A673 (cell line): ENCODE measurements around the gene TENM4. TPM values are rescaled to one million over a fixed set of nuclear protein-coding genes. Genes with fewer than 3 reads are reported as not detected.

Experiments used
- BruUV-seq: library from RNA; stranded (reverse); fragments of 400-500 nt; replicated peaks from 2 replicates; lab custom pipeline; 2021; lab: Mats Ljungman, UMichigan
- CTCF ChIA-PET: fragments of 300-600 bp; sonication (Branson Sonifier 250); formaldehyde crosslinking; loops from one replicate; lab custom pipeline; 2022; ENCODE audit warnings: antibody characterized with exemption; lab: Charles Lee
- POLR2A ChIA-PET: fragments of 300-600 bp; sonication (Branson Sonifier 250); formaldehyde crosslinking; loops from one replicate; lab custom pipeline; 2022; ENCODE audit warnings: antibody characterized with exemption; ENCODE audit not compliant: low non-redundant PET; lab: Charles Lee
- DNase-seq: peaks from one replicate; pipeline ENCODE4 v3.0.0-alpha.2; 2015; ENCODE audit warnings: low spot score
- H3K27ac ChIP-seq: fragments of 200-600 bp; sonication (generic); 2 replicates; pipeline ENCODE4 v1.5.1; 2016; ENCODE audit warnings: mixed run types, low read depth, mild to moderate bottlenecking, mixed read lengths, antibody characterized with exemption, low read length; ENCODE audit not compliant: poor library complexity, severe bottlenecking
- H3K27me3 ChIP-seq: fragments of 200-600 bp; sonication (generic); replicated peaks from 2 replicates; pipeline ENCODE4 v1.6.1; 2017; ENCODE audit warnings: mixed run types, low read depth, mild to moderate bottlenecking, mixed read lengths, antibody characterized with exemption, low read length; ENCODE audit not compliant: insufficient read depth, poor library complexity
- H3K36me3 ChIP-seq: fragments of 200-600 bp; sonication (generic); 2 replicates; pipeline ENCODE4 v1.6.1; 2016; ENCODE audit warnings: mixed run types, mild to moderate bottlenecking, mixed read lengths, antibody characterized with exemption, low read length; ENCODE audit not compliant: insufficient read depth, poor library complexity, severe bottlenecking
- H3K4me1 ChIP-seq: fragments of 200-600 bp; sonication (generic); 2 replicates; pipeline ENCODE4 v1.6.1; 2017; ENCODE audit warnings: mixed run types, mild to moderate bottlenecking, mixed read lengths, antibody characterized with exemption, low read length; ENCODE audit not compliant: insufficient read depth, poor library complexity, severe bottlenecking
- H3K4me3 ChIP-seq: fragments of 200-600 bp; sonication (generic); 2 replicates; pipeline ENCODE4 v1.5.1; 2016; ENCODE audit warnings: low read depth, mixed run types, mild to moderate bottlenecking, mixed read lengths, low read length; ENCODE audit not compliant: poor library complexity, severe bottlenecking
- H3K9me3 ChIP-seq: fragments of 200-600 bp; sonication (generic); 2 replicates; pipeline ENCODE4 v1.6.1; 2016; ENCODE audit warnings: mixed run types, low read depth, mild to moderate bottlenecking, mixed read lengths, antibody characterized with exemption, low read length; ENCODE audit not compliant: poor library complexity, severe bottlenecking
- EZH2 ChIP-seq: fragments of 200-600 bp; sonication (generic); IDR thresholded peaks from 2 replicates; pipeline ENCODE4 v1.6.1; 2017; ENCODE audit warnings: borderline replicate concordance, low read depth, mild to moderate bottlenecking, mixed read lengths, antibody characterized with exemption, low read length; ENCODE audit not compliant: poor library complexity, severe bottlenecking
- intact Hi-C: fragments of 100-400 bp; cut with micrococcal nuclease; formaldehyde crosslinking; loops from one replicate; pipeline ENCODE4 v1.10.0; 2022; ENCODE audit not compliant: unreplicated experiment
- total RNA-seq: library from RNA; stranded (reverse); gene quantifications from 2 replicates; pipeline ENCODE4 v1.2.3, GENCODE V29; 2021
- TF ChIP-seq, protein P1 (sequence below): fragments of 300-800, 200-600 bp; sonication (generic); conservative IDR thresholded peaks from 2 replicates; pipeline ENCODE4 v1.5.1; 2017; ENCODE audit warnings: low read depth, mild to moderate bottlenecking, antibody characterized with exemption, low read length, moderate library complexity, mixed read lengths

TENM4 gene
- total RNA-seq, 1 experiment from 2014 or later: 0.11 TPM

DNA sequence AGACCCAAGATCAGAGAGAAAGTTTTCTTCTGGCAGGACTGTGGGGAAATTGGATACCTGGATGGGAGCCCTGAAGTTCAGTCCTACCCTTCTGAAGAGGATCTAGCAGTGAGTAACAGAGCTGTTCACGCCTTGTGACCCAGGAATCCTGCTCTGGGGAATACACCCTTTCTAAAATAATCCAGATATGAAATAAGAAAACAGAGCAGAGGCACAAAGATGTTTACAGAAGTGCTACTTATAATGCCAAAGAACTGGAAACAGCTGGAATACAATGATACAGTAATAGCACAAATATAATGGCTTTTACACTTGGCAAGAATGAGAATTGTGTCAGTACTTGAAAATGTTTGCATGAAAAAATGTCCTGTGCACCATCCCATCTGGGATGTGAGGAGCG lies 562.2 kb downstream of the TENM4 start:
- peaks cover 7% of the 10 kb centered on the region for H3K27me3 ChIP-seq
- ChIA-PET CTCF (no interaction called here), POLR2A (no interaction called here)
- TF ChIP-seq, protein P1, sequence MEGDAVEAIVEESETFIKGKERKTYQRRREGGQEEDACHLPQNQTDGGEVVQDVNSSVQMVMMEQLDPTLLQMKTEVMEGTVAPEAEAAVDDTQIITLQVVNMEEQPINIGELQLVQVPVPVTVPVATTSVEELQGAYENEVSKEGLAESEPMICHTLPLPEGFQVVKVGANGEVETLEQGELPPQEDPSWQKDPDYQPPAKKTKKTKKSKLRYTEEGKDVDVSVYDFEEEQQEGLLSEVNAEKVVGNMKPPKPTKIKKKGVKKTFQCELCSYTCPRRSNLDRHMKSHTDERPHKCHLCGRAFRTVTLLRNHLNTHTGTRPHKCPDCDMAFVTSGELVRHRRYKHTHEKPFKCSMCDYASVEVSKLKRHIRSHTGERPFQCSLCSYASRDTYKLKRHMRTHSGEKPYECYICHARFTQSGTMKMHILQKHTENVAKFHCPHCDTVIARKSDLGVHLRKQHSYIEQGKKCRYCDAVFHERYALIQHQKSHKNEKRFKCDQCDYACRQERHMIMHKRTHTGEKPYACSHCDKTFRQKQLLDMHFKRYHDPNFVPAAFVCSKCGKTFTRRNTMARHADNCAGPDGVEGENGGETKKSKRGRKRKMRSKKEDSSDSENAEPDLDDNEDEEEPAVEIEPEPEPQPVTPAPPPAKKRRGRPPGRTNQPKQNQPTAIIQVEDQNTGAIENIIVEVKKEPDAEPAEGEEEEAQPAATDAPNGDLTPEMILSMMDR: no peak
- no peak for TF ChIP-seq EZH2
- no TSS peak for BruUV-seq
- intact Hi-C loops: no loop called here
- no peak for DNase-seq
- H3K36me3 ChIP-seq: no peaks in the 10 kb centered on the region
- H3K4me1 ChIP-seq: no peaks in the 10 kb centered on the region
- H3K9me3 ChIP-seq: no peaks in the 10 kb centered on the region
- no peak overlapping the region for H3K4me3 ChIP-seq
- no peak overlapping the region for H3K27ac ChIP-seq

DNA sequence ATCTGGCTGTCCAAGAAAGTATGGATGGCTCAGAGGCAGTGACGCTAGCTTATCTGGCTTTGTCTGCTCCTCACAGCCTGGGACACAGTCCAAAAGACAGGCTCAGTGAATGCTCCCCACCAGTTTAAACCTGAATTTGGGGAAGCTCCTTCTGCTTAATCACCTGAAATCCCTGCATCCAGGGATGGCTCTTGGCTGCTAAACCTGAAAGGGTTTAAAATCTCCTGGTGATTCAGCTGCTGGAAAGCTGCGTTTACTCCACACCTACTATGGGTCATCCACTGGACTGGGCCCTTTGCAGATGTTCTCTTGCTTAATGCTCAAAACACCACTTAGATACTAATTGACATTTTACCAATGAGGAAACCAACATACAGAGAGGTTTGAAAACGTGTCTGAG lies 564.2 kb downstream of the TENM4 start:
- intact Hi-C loops: no loop called here
- no TSS peak for BruUV-seq
- Histone ChIP-seq H3K27ac (no peak overlapping the region), H3K27me3 (peaks cover 15% of the 10 kb centered on the region), H3K4me3 (no peak overlapping the region), H3K9me3 (no peaks in the 10 kb centered on the region), H3K4me1 (no peaks in the 10 kb centered on the region), H3K36me3 (no peaks in the 10 kb centered on the region)
- ChIA-PET POLR2A (no interaction called here), CTCF (no interaction called here)
- no peak for TF ChIP-seq EZH2
- TF ChIP-seq, protein P1: no peak
- DNase-seq: no peak

DNA sequence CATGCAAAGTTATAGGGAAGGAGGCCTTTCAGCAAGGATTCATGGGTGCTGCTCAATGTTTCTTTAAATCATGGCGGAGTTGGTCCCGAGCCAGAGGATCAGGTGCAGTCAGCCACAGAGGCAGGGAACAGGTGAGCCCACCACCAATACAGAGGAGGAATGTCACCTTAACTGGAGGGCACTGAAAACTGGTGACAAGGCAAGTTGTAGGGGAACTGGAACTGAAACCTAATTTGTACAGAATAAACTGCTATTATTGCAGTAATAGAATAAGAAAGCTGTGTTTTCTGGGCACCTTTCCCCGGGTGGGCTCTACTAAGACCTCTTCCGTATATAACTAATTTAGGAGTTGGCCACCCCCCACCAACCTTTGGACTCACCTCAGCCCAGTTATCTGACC lies 570.2 kb downstream of the TENM4 start:
- ChIA-PET POLR2A (no interaction called here), CTCF (no interaction called here)
- Histone ChIP-seq H3K4me1 (no peaks in the 10 kb centered on the region), H3K27me3 (peaks cover 57% of the 10 kb centered on the region), H3K27ac (no peak overlapping the region), H3K9me3 (no peaks in the 10 kb centered on the region), H3K36me3 (no peaks in the 10 kb centered on the region), H3K4me3 (no peak overlapping the region)
- no TSS peak for BruUV-seq
- intact Hi-C loops: no loop called here
- no peak for DNase-seq
- TF ChIP-seq, protein P1: no peak
- no peak for TF ChIP-seq EZH2
